Measurements from ENCODE around the gene ADAMTSL1.

- TF ChIP-seq CREB1 (CRISPR knock-in tag; IDR thresholded peaks at IDR 0.05; ENCODE audit: low read depth): no peak
- TF ChIP-seq CTCF (conservative IDR thresholded peaks at IDR 0.05; ENCODE audit: low read depth in 2 of 2): no peak
- no peak for TF ChIP-seq REST (IDR thresholded peaks at IDR 0.05; ENCODE audit: unreplicated experiment)
- no peak for TF ChIP-seq EZH2 (IDR thresholded peaks at IDR 0.05; ENCODE audit: low read depth, unreplicated experiment)
- no peak for TF ChIP-seq ZNF331 (CRISPR knock-in tag; IDR thresholded peaks at IDR 0.05; ENCODE audit: low read depth)
- TF ChIP-seq POLR2AphosphoS5 (IDR thresholded peaks at IDR 0.05; ENCODE audit: low read depth): no peak
- no peak for TF ChIP-seq EZH2phosphoT487 (IDR thresholded peaks at IDR 0.05; ENCODE audit: unreplicated experiment)
- no peak for TF ChIP-seq STAT1 (IDR thresholded peaks at IDR 0.05; ENCODE audit: unreplicated experiment)
- no peak for TF ChIP-seq ZNF114 (CRISPR knock-in tag; IDR thresholded peaks at IDR 0.05)
- no peak for TF ChIP-seq JUNB (IDR thresholded peaks at IDR 0.05; ENCODE audit: unreplicated experiment)
- TF ChIP-seq ZNF462 (CRISPR knock-in tag; IDR thresholded peaks at IDR 0.05): no peak
- no peak for TF ChIP-seq NANOG (IDR thresholded peaks at IDR 0.05; ENCODE audit: borderline replicate concordance)
Observed at GRCh38 chr9:18660001-18660400, 186.0 kb downstream of the ADAMTSL1 start.
